Neural crest cell (in vitro differentiated cells): Measurements from ENCODE around the gene GALNT16. TPM values are rescaled to one million over a fixed set of nuclear protein-coding genes. Genes with fewer than 3 reads are reported as not detected.
"Not testable (repeated sequence)": the region's sequence is repeated elsewhere in the genome, so short reads cannot be mapped to it uniquely, and the experiment has no call there.

ENCODE experiments used
- DNase-seq: peaks from one replicate; pipeline ENCODE4 v3.0.0; 2021; ENCODE audit warnings: low read depth, mixed read lengths, low spot score
- H3K27ac Mint-ChIP-seq: one replicate; pipeline ENCODE4 v1.8.0; 2021; ENCODE audit warnings: mild to moderate bottlenecking, mixed read lengths; ENCODE audit not compliant: unreplicated experiment
- H3K27me3 Mint-ChIP-seq: 2 replicates; pipeline ENCODE4 v1.8.0; 2021; ENCODE audit warnings: low read depth, mild to moderate bottlenecking, mixed read lengths
- H3K36me3 Mint-ChIP-seq: 2 replicates; pipeline ENCODE4 v1.8.0; 2021; ENCODE audit warnings: low read depth, mild to moderate bottlenecking, mixed read lengths
- H3K4me1 Mint-ChIP-seq: 2 replicates; pipeline ENCODE4 v1.8.0; 2021; ENCODE audit warnings: mixed read lengths
- H3K4me3 Mint-ChIP-seq: one replicate; pipeline ENCODE4 v1.8.0; 2021; ENCODE audit warnings: mild to moderate bottlenecking, mixed read lengths
- H3K9me3 Mint-ChIP-seq: 2 replicates; pipeline ENCODE4 v1.8.0; 2021; ENCODE audit warnings: mixed read lengths
- total RNA-seq: library from RNA; stranded (reverse); gene quantifications from 2 replicates; pipeline ENCODE4 v1.2.1, GENCODE V29; 2021
- TF ChIP-seq, protein P1 (sequence below): fragments of 200-600 bp; sonication (generic); conservative IDR thresholded peaks from 2 replicates; pipeline ENCODE4 v1.5.0; 2021; ENCODE audit warnings: antibody characterized with exemption, mild to moderate bottlenecking

Gene GALNT16
- total RNA-seq, 1 donor from 2014 or later, result 20.1 TPM

GRCh38 chr14:69375182-69375581, 115.2 kb downstream of the GALNT16 start:
- Mint-ChIP-seq H3K36me3 (peaks cover 53% of the 10 kb centered on the region), H3K4me1 (no peaks in the 10 kb centered on the region), H3K27ac (no peak overlapping the region), H3K27me3 (no peaks in the 10 kb centered on the region), H3K4me3 (no peak overlapping the region), H3K9me3 (peaks cover 12% of the 10 kb centered on the region)
- no peak for DNase-seq
- TF ChIP-seq, protein P1, sequence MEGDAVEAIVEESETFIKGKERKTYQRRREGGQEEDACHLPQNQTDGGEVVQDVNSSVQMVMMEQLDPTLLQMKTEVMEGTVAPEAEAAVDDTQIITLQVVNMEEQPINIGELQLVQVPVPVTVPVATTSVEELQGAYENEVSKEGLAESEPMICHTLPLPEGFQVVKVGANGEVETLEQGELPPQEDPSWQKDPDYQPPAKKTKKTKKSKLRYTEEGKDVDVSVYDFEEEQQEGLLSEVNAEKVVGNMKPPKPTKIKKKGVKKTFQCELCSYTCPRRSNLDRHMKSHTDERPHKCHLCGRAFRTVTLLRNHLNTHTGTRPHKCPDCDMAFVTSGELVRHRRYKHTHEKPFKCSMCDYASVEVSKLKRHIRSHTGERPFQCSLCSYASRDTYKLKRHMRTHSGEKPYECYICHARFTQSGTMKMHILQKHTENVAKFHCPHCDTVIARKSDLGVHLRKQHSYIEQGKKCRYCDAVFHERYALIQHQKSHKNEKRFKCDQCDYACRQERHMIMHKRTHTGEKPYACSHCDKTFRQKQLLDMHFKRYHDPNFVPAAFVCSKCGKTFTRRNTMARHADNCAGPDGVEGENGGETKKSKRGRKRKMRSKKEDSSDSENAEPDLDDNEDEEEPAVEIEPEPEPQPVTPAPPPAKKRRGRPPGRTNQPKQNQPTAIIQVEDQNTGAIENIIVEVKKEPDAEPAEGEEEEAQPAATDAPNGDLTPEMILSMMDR, result no peak

DNA sequence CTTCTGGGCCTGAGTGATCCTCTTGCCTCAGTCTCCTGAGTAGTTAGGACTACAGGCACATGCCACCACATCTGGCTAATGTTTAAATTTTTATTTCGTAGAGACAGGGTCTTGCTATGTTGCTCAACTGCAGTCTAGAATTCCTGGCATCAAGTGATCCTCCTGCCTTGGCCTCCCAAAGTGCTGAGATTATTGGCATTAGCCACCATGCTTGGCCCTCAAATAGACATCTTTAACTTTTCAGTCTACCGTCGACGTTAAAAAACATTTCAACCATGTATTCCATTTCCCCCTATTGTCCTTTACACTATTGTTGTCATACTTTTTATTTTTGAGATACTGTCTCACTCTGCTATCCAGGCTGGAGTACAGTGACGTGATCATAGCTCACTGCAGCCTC, 115.8 kb downstream of the GALNT16 start:
- Mint-ChIP-seq H3K36me3 (peaks cover 56% of the 10 kb centered on the region), H3K9me3 (peaks cover 12% of the 10 kb centered on the region), H3K4me3 (no peak overlapping the region), H3K27ac (no peak overlapping the region), H3K4me1 (no peaks in the 10 kb centered on the region), H3K27me3 (no peaks in the 10 kb centered on the region)
- DNase-seq, result no peak
- TF ChIP-seq, protein P1, result no peak

DNA sequence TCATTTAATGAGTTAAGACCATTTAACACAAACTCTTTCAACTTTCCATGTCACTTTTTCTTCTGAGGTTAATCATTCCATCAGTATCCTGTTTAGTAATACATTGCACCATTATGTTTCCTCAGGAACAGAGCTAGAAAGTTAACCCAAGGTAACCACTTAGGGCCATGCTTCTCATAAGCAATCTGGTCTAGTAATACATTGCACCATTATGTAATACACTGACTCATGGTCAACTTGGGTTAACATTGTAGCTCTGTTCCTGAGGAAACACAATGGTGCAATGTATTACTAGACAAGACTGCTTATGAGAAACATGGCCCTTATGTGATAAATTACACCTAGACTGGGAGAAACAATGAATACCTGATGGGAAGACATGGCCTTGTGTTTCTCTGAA, 116.5 kb downstream of the GALNT16 start:
- no peaks in the 10 kb centered on the region for H3K27me3 Mint-ChIP-seq
- peaks cover 12% of the 10 kb centered on the region for H3K9me3 Mint-ChIP-seq
- H3K36me3 Mint-ChIP-seq, result peaks cover 56% of the 10 kb centered on the region
- DNase-seq, result no peak
- no peaks in the 10 kb centered on the region for H3K4me1 Mint-ChIP-seq
- no peak overlapping the region for H3K4me3 Mint-ChIP-seq
- no peak overlapping the region for H3K27ac Mint-ChIP-seq
- TF ChIP-seq, protein P1, result no peak

GRCh38 chr14:69378274-69378673, 118.3 kb downstream of the GALNT16 start:
- no peak for DNase-seq
- Mint-ChIP-seq H3K9me3 (peaks cover 12% of the 10 kb centered on the region), H3K27ac (no peak overlapping the region), H3K27me3 (no peaks in the 10 kb centered on the region), H3K36me3 (peaks cover 52% of the 10 kb centered on the region), H3K4me1 (no peaks in the 10 kb centered on the region), H3K4me3 (no peak overlapping the region)
- TF ChIP-seq, protein P1, result no peak

DNA sequence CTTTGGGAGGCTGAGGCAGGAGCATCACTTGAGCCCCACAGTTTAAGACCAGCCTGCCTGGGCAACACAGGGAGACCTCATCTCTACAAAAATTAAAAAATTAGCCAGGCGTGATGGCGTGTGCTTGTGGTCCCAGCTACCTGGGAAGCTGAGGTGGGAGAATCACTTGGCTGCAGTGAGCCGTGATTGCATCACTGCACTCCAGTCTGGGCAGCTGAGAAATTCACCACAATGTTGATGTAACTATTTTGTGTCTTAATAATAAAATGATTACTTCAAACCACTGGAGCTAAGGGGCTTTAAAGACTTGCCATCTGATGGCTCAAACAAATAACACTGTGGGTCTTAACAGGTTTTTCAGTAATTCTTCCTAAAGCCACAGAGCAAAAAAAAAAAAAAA, 127.4 kb downstream of the GALNT16 start:
- H3K36me3 Mint-ChIP-seq, result peaks cover 19% of the 10 kb centered on the region
- H3K27me3 Mint-ChIP-seq, result no peaks in the 10 kb centered on the region

DNA sequence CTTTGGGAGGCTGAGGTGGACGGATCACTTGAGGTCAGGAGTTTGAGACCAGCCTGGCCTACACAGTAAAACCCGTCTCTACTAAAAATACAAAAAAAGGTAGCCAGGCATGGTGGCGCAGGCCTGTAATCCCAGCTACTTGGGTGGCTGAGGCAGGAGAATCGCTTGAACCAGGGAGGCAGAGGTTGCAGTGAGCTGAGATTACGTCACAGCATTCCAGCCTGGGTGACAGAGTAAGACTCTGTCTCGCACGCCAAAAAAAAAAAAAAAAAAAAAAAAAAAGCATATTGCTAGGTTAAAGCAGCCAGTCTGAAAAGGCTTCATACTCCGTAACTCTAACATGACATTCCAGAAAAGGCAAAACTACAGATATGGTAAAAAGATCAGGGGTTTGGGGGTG, 131.4 kb downstream of the GALNT16 start:
- Mint-ChIP-seq H3K36me3 (peaks cover 26% of the 10 kb centered on the region), H3K4me1 (peaks cover 39% of the 10 kb centered on the region)
- not testable (repeated sequence) for H3K4me3 Mint-ChIP-seq, H3K27me3 Mint-ChIP-seq, H3K9me3 Mint-ChIP-seq, DNase-seq, H3K27ac Mint-ChIP-seq

More for the DNA sequence above, 127.4 kb downstream of the GALNT16 start:
- H3K27ac Mint-ChIP-seq, result no peak overlapping the region
- TF ChIP-seq, protein P1, result no peak
- H3K9me3 Mint-ChIP-seq, result no peaks in the 10 kb centered on the region
- no peak for DNase-seq
- peaks cover 16% of the 10 kb centered on the region for H3K4me1 Mint-ChIP-seq
- H3K4me3 Mint-ChIP-seq, result no peak overlapping the region
